H1 (cell line): ENCODE data around the gene TSKS. TPM values are rescaled to one million over a fixed set of nuclear protein-coding genes. Genes with fewer than 3 reads are reported as not detected.

ENCODE experiments used
- CTCF ChIA-PET: fragments of 300-600 bp; sonication (Branson Sonifier 250); formaldehyde crosslinking; loops from one replicate; lab custom pipeline; 2021; ENCODE audit not compliant: partially characterized antibody; lab: Charles Lee
- POLR2A ChIA-PET: fragments of 300-600 bp; sonication (Branson Sonifier 250); formaldehyde crosslinking; loops from one replicate; lab custom pipeline; 2021; ENCODE audit warnings: inconsistent platforms; ENCODE audit not compliant: partially characterized antibody; lab: Charles Lee
- DNase-seq, 2 experiments: peaks; one replicate each; pipeline versions ENCODE4 v3.0.0 to v3.0.0-alpha.2; 2010 to 2022; ENCODE audit warnings: low spot score in 2 of 2, low read depth in 1 of 2, mixed read lengths in 1 of 2
- FAIRE-seq: peaks from 2 replicates; lab custom pipeline; 2011; peaks lifted over from hg19 to GRCh38; lab: Jason Lieb, UNC
- H2AFZ ChIP-seq: 2 replicates; pipeline ENCODE4 v1.8.1; 2012; ENCODE audit warnings: low read length, inconsistent platforms
- H2AK5ac ChIP-seq: 2 replicates; pipeline ENCODE4 v1.6.1; 2013; ENCODE audit warnings: low read depth, low read length
- H2BK120ac ChIP-seq: replicated peaks from 2 replicates; pipeline ENCODE3; 2013; ENCODE audit warnings: low read depth, low read length, inconsistent platforms
- H2BK12ac ChIP-seq: 2 replicates; pipeline ENCODE4 v1.6.1; 2013; ENCODE audit warnings: low read depth, low read length
- H2BK15ac ChIP-seq: 2 replicates; pipeline ENCODE4 v1.6.1; 2013; ENCODE audit warnings: low read length
- H2BK20ac ChIP-seq: 2 replicates; pipeline ENCODE4 v1.6.1; 2013; ENCODE audit warnings: low read length
- H2BK5ac ChIP-seq: 2 replicates; pipeline ENCODE4 v1.6.1; 2013; ENCODE audit warnings: low read depth, low read length
- H3K14ac ChIP-seq: 2 replicates; pipeline ENCODE4 v1.6.1; 2013; ENCODE audit warnings: inconsistent platforms; ENCODE audit not compliant: insufficient read length
- H3K18ac ChIP-seq: 2 replicates; pipeline ENCODE4 v1.6.1; 2013; ENCODE audit warnings: low read length; ENCODE audit errors: extremely low read depth
- H3K23ac ChIP-seq: 2 replicates; pipeline ENCODE4 v1.6.1; 2013; ENCODE audit warnings: inconsistent platforms; ENCODE audit not compliant: insufficient read length
- H3K23me2 ChIP-seq: 2 replicates; pipeline ENCODE4 v1.6.1; 2013; ENCODE audit warnings: low read depth, low read length
- H3K27ac ChIP-seq: 2 replicates; pipeline ENCODE4 v1.6.1; 2011; ENCODE audit warnings: low read depth, low read length, inconsistent platforms
- H3K27me3 ChIP-seq, 4 experiments: replicated peaks in 1 of 4; 1 replicate in 1 of 4; 2 replicates in 3 of 4; pipeline versions ENCODE4 v1.6.1 to v1.8.1; 2011 to 2013; ENCODE audit warnings: low read length in 3 of 4, mild to moderate bottlenecking in 3 of 4, inconsistent platforms in 2 of 4, mixed read lengths in 2 of 4, moderate library complexity in 1 of 4; ENCODE audit not compliant: control insufficient read depth in 3 of 4, insufficient read depth in 3 of 4; ENCODE audit errors: extremely low read depth in 1 of 4
- H3K36me3 ChIP-seq, 4 experiments: 2 replicates each; pipeline versions ENCODE4 v1.6.1 to v1.8.1; 2011 to 2013; ENCODE audit warnings: mild to moderate bottlenecking in 4 of 4, low read length in 3 of 4, moderate library complexity in 2 of 4, control low read depth in 1 of 4, inconsistent platforms in 1 of 4; ENCODE audit not compliant: insufficient read depth in 4 of 4, control insufficient read depth in 2 of 4
- H3K4ac ChIP-seq: replicated peaks from 2 replicates; pipeline ENCODE3; 2013; ENCODE audit warnings: low read length, low read depth, mixed read lengths, inconsistent platforms; ENCODE audit not compliant: insufficient read length
- H3K4me1 ChIP-seq, 4 experiments: replicated peaks in 1 of 4; 1 replicate in 1 of 4; 2 replicates in 3 of 4; pipeline versions ENCODE4 v1.6.1 to v1.8.1; 2011 to 2013; ENCODE audit warnings: low read length in 3 of 4, inconsistent platforms in 2 of 4, mixed read lengths in 1 of 4; ENCODE audit not compliant: insufficient read depth in 4 of 4, control insufficient read depth in 3 of 4
- H3K4me2 ChIP-seq, 2 experiments: 2 replicates each; pipeline versions ENCODE4 v1.6.1 to v1.8.1; 2011 to 2013; ENCODE audit warnings: low read depth in 2 of 2, low read length in 2 of 2, control low read depth in 1 of 2, inconsistent platforms in 1 of 2, mild to moderate bottlenecking in 1 of 2; ENCODE audit not compliant: insufficient read depth in 1 of 2
- H3K4me3 ChIP-seq, 4 experiments: fragments of 200-600, 300-600 bp in 1 of 4; sonication (generic), shearing (Covaris generic), sonication (Bioruptor Twin) in 1 of 4; 2 replicates each; pipeline versions ENCODE4 v1.5.1 to v1.8.1; 2011 to 2016; ENCODE audit warnings: low read length in 4 of 4, low read depth in 3 of 4, control low read depth in 2 of 4, inconsistent platforms in 2 of 4, mild to moderate bottlenecking in 2 of 4, mixed read lengths in 1 of 4, moderate library complexity in 1 of 4; ENCODE audit not compliant: insufficient read depth in 2 of 4; ENCODE audit errors: extremely low read depth in 1 of 4
- H3K56ac ChIP-seq: replicated peaks from 2 replicates; pipeline ENCODE3; 2013; ENCODE audit warnings: low read depth, mild to moderate bottlenecking, mixed read lengths, low read length, inconsistent platforms; ENCODE audit not compliant: insufficient read length
- H3K79me1 ChIP-seq: 2 replicates; pipeline ENCODE4 v1.6.1; 2013; ENCODE audit warnings: low read depth, low read length, control low read depth
- H3K79me2 ChIP-seq, 2 experiments: 2 replicates each; pipeline versions ENCODE4 v1.6.1 to v1.8.1; 2012 to 2013; ENCODE audit warnings: low read length in 2 of 2, mild to moderate bottlenecking in 2 of 2, inconsistent platforms in 1 of 2; ENCODE audit not compliant: insufficient read depth in 2 of 2, control insufficient read depth in 1 of 2
- H3K9ac ChIP-seq, 4 experiments: replicated peaks in 1 of 4; 1 replicate in 1 of 4; 2 replicates in 3 of 4; pipeline versions ENCODE4 v1.6.1 to v1.8.1; 2011 to 2013; ENCODE audit warnings: low read depth in 3 of 4, low read length in 3 of 4, control low read depth in 2 of 4, mild to moderate bottlenecking in 2 of 4, moderate library complexity in 2 of 4, inconsistent platforms in 1 of 4; ENCODE audit errors: extremely low read depth in 1 of 4
- H3K9me3 ChIP-seq, 2 experiments: 2 replicates each; pipeline versions ENCODE4 v1.6.1 to v1.8.1; 2012 to 2013; ENCODE audit warnings: mild to moderate bottlenecking in 2 of 2, moderate library complexity in 2 of 2, control low read depth in 1 of 2, inconsistent platforms in 1 of 2, low read depth in 1 of 2, low read length in 1 of 2, mixed read lengths in 1 of 2; ENCODE audit not compliant: insufficient read depth in 2 of 2
- H4K20me1 ChIP-seq, 2 experiments: replicated peaks in 1 of 2; 2 replicates each; pipeline versions ENCODE3 to v1.8.1; 2011 to 2013; ENCODE audit warnings: inconsistent platforms in 2 of 2, low read length in 2 of 2, mild to moderate bottlenecking in 1 of 2; ENCODE audit not compliant: insufficient read depth in 2 of 2, control insufficient read depth in 1 of 2
- H4K5ac ChIP-seq: 2 replicates; pipeline ENCODE4 v1.6.1; 2013; ENCODE audit warnings: low read length, low read depth, mixed read lengths, inconsistent platforms; ENCODE audit not compliant: insufficient read length
- H4K8ac ChIP-seq: 2 replicates; pipeline ENCODE4 v1.8.0; 2013; ENCODE audit warnings: mild to moderate bottlenecking, moderate library complexity, low read length, inconsistent platforms; ENCODE audit not compliant: insufficient read depth; ENCODE audit errors: extremely low read depth
- H4K91ac ChIP-seq: replicated peaks from 2 replicates; pipeline ENCODE3; 2013; ENCODE audit warnings: low read length, mixed read lengths, inconsistent platforms; ENCODE audit not compliant: insufficient read length
- EP300 ChIP-seq, 2 experiments: IDR thresholded peaks; 1 replicate in 1 of 2; 2 replicates in 1 of 2; pipeline ENCODE4 v1.6.1; 2011 to 2012; ENCODE audit warnings: low read depth in 2 of 2, low read length in 2 of 2, mild to moderate bottlenecking in 2 of 2, borderline replicate concordance in 1 of 2, inconsistent platforms in 1 of 2, moderate library complexity in 1 of 2
- EZH2 ChIP-seq: fragments of 200-600 bp; sonication (generic); IDR thresholded peaks from 2 replicates; pipeline ENCODE4 v1.7.1; 2012; ENCODE audit warnings: low read depth, mild to moderate bottlenecking, moderate library complexity, low read length, inconsistent platforms; ENCODE audit not compliant: severe bottlenecking
- RAD21 ChIP-seq, 2 experiments: IDR thresholded peaks in 1 of 2; conservative IDR thresholded peaks in 1 of 2; 2 replicates each; pipeline ENCODE4 v1.6.1; 2011; ENCODE audit warnings: low read depth in 2 of 2, low read length in 2 of 2, improper control_type of control experiment in 1 of 2, inconsistent platforms in 1 of 2, mild to moderate bottlenecking in 1 of 2, moderate library complexity in 1 of 2
- SIN3A ChIP-seq, 2 experiments: IDR thresholded peaks in 1 of 2; conservative IDR thresholded peaks in 1 of 2; 2 replicates each; pipeline ENCODE4 v1.6.1; 2011 to 2012; ENCODE audit warnings: low read length in 2 of 2, improper control_type of control experiment in 1 of 2, low read depth in 1 of 2, mild to moderate bottlenecking in 1 of 2
- WGBS, 2 experiments: shearing (Covaris generic) in 1 of 2; methylation state at CpG; one replicate each; pipeline versions ENCODE4 v1.1.6 to v1.1.7; 2013 to 2015; ENCODE audit warnings: low lambda C conversion rate in 2 of 2, mixed read lengths in 2 of 2, inconsistent platforms in 1 of 2, low coverage in 1 of 2, missing lambda C conversion rate in 1 of 2; ENCODE audit not compliant: insufficient replicate concordance in 2 of 2, insufficient coverage in 1 of 2, insufficient read length in 1 of 2; ENCODE audit errors: extremely low coverage in 1 of 2, missing lambda C conversion rate in 1 of 2; 5-methylcytosine and 5-hydroxymethylcytosine counted together
- polyA plus RNA-seq, 7 experiments: library from polyadenylated mRNA; depleted of rRNA in 3 of 7; stranded (reverse) in 5 of 7; unstranded in 2 of 7; fragments of >200 nt in 5 of 7; fragments of 200-250 nt in 2 of 7; gene quantifications; 1 replicate in 5 of 7; 2 replicates in 1 of 7; 4 replicates in 1 of 7; pipeline versions ENCODE4 v1.2.1 to v1.2.3, GENCODE V29; 2011 to 2013; ENCODE audit warnings: missing spikeins in 2 of 7, mixed read lengths in 2 of 7
- total RNA-seq: library from RNA; stranded (reverse); fragmentation: NEBNext Ultra II Directional; extraction: Animal tissue kit (Norgen Biotek cat#: 25700); gene quantifications from 2 replicates; pipeline ENCODE4 v1.2.1, GENCODE V29; 2021

The TSKS gene
- total and polyA plus RNA-seq, 2 of the 8 experiments (the other 6 are each of a cell fraction or from before 2014, with no cell fraction given), result 0.21 TPM; not detected in 1

DNA sequence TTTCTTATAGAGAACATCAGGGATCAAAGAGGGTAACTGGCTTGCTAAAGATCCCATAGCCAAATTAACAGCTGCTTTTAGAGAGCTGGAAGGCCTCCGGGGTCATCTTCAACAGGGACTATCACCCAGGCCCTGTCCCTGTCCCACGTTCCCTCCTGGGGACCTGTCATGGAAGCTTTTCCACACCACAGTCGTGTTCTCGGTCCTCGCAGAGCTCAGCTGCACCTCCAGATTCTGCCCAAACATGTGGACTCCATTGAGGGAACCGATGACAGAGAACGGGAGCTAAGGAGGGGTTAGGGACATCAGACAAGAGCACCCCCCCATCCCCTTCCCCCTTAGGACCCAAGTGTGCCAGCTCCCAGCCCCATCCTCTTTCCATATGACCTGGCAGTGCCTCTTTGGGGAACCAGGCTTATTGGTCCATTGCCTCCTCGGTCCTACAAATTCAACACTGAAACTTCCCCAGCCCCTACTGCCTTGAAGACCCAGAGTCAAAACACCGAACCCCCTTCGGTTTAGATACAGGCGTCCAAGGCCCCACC, 49.4 kb upstream of the TSKS start:
- H4K5ac ChIP-seq, result no peak overlapping the region
- H3K14ac ChIP-seq, result no peak overlapping the region
- no peaks in the 10 kb centered on the region for H3K27me3 ChIP-seq
- peaks cover 2% of the 10 kb centered on the region; the same call in 1 of the 2 replicates for H3K23me2 ChIP-seq
- H4K91ac ChIP-seq, result peak overlapping the region; percentile 29
- H3K23ac ChIP-seq, result no peak overlapping the region
- H3K79me2 ChIP-seq, result no peaks in the 10 kb centered on the region
- peaks cover 0 to 8% of the 10 kb centered on the region in 2 experiments for H4K20me1 ChIP-seq
- DNase-seq (no peak), FAIRE-seq (no peak)
- H3K4me2 ChIP-seq, result peak overlapping the region; percentile 88 to 91
- no peak overlapping the region for H2BK20ac ChIP-seq
- H2BK12ac ChIP-seq, result 0 out of 2 replicates have a peak overlapping the region, but pooled peaks have one; percentile 42
- no peak overlapping the region for H2AK5ac ChIP-seq
- peak overlapping the region; percentile 36 to 96 (median 76) for H3K9ac ChIP-seq
- CTCF ChIA-PET, result interaction anchor here (0.7 to 2.0 kb wide), 12 partner anchors 8 to 128 kb away, joined by 3 to 9 read pairs (median 4); no protein-coding TSS in a partner anchor
- H3K27ac ChIP-seq, result peak overlapping the region; percentile 98
- H3K18ac ChIP-seq, result peak overlapping the region; percentile 53
- peak overlapping the region; percentile 50; the same call in 1 of the 2 replicates for H2AFZ ChIP-seq
- H3K56ac ChIP-seq, result peak overlapping the region; percentile 13
- 56% methylated on average over 11 of the region's 11 CpGs; no CpG with 5 or more reads in 1 of the 2 experiments for WGBS, 2 experiments
- H4K8ac ChIP-seq, result peak overlapping the region; percentile 93; the same call in 1 of the 2 replicates
- H3K36me3 ChIP-seq, result no peaks in the 10 kb centered on the region
- no peaks in the 10 kb centered on the region for H3K9me3 ChIP-seq
- peak overlapping the region; percentile 75 to 94 (median 77) for H3K4me3 ChIP-seq
- no peak overlapping the region for H2BK120ac ChIP-seq
- peaks cover 6 to 15% (median 12%) of the 10 kb centered on the region in 4 experiments for H3K4me1 ChIP-seq
- peak overlapping the region; percentile 41 for H3K4ac ChIP-seq
- TF ChIP-seq EP300 (IDR thresholded peaks at IDR 0.05; ENCODE audit: borderline replicate concordance in 1 of 2, low read depth in 2 of 2, low read length in 2 of 2) (no peak), EZH2 (no peak), SIN3A (conservative IDR thresholded peaks at IDR 0.05 in 1 of 2, IDR thresholded peaks at IDR 0.05 in 1 of 2; ENCODE audit: low read depth in 1 of 2, low read length in 2 of 2) (no peak), RAD21 (IDR thresholded peaks at IDR 0.05 in 1 of 2, conservative IDR thresholded peaks at IDR 0.05 in 1 of 2; ENCODE audit: low read depth in 2 of 2, low read length in 2 of 2) (no peak)
- 0 out of 2 replicates have a peak, but pooled peaks cover 2% of the 10 kb centered on the region for H3K79me1 ChIP-seq
- 0 out of 2 replicates have a peak overlapping the region, but pooled peaks have one; percentile 51 for H2BK15ac ChIP-seq
- peak overlapping the region; percentile 57; the same call in 1 of the 2 replicates for H2BK5ac ChIP-seq
- POLR2A ChIA-PET, result interaction anchor here (0.5 to 3.4 kb wide), 24 partner anchors 8 to 148 kb away, joined by 3 to 29 read pairs (median 5); partner anchors contain the start of genes ADM5, AP2A1, NUP62 and PTOV1
